HepG2 (cell line): ENCODE results near the gene ARHGAP12. TPM values are rescaled to one million over a fixed set of nuclear protein-coding genes. Genes with fewer than 3 reads are reported as not detected.

ENCODE experiments used
- ATAC-seq: fragments of 200-7000 bp; cut with Tn5 transposase; 3 replicates; pipeline ENCODE4 v1.9.1; 2020; ENCODE audit warnings: mild to moderate bottlenecking, moderate library complexity
- BruUV-seq: library from RNA; stranded (reverse); fragments of 400-500 nt; replicated peaks from 2 replicates; lab custom pipeline; 2021; lab: Mats Ljungman, UMichigan
- CTCF ChIA-PET: fragments of 300-600 bp; formaldehyde crosslinking; extraction: SDS; loops from one replicate; lab custom pipeline; 2021; ENCODE audit warnings: low total read pairs, inconsistent platforms, low intra/inter-chr PET ratio; lab: Yijun Ruan, JAX
- POLR2A ChIA-PET: fragments of 350-600 bp; sonication (Branson Sonifier 250); formaldehyde crosslinking; loops from one replicate; lab custom pipeline; 2020; ENCODE audit warnings: antibody characterized with exemption, inconsistent platforms; lab: Yijun Ruan, JAX
- DNase-seq: peaks from one replicate; pipeline ENCODE4 v3.0.0-alpha.2; 2015; ENCODE audit warnings: low spot score
- FAIRE-seq: peaks from 3 replicates; lab custom pipeline; 2011; peaks lifted over from hg19 to GRCh38; lab: Jason Lieb, UNC
- H2AFZ ChIP-seq: one replicate; pipeline ENCODE4 v1.6.1; 2011; ENCODE audit warnings: low read length, inconsistent platforms
- H3K27ac ChIP-seq: fragments of 300-600 bp; 3 replicates; pipeline ENCODE4 v1.8.0; 2011; ENCODE audit warnings: mixed run types, mild to moderate bottlenecking, mixed read lengths, low read length, inconsistent platforms; ENCODE audit not compliant: insufficient read depth; ENCODE audit errors: extremely low read length
- H3K27me3 ChIP-seq, 2 experiments: fragments of 200-600 bp in 1 of 2; 2 replicates in 1 of 2; 3 replicates in 1 of 2; pipeline versions ENCODE4 v1.6.0 to v1.8.0; 2011; ENCODE audit warnings: low read length in 2 of 2, mild to moderate bottlenecking in 2 of 2, moderate library complexity in 2 of 2, inconsistent platforms in 1 of 2; ENCODE audit not compliant: insufficient read depth in 2 of 2, control insufficient read depth in 1 of 2
- H3K36me3 ChIP-seq, 2 experiments: fragments of 200-600 bp in 1 of 2; replicated peaks in 1 of 2; 2 replicates in 1 of 2; 3 replicates in 1 of 2; pipeline versions ENCODE4 v1.5.1 to v1.8.0; 2011; ENCODE audit warnings: low read length in 2 of 2, inconsistent platforms in 1 of 2; ENCODE audit not compliant: insufficient read depth in 2 of 2, control insufficient read depth in 1 of 2
- H3K4me1 ChIP-seq: 2 replicates; pipeline ENCODE4 v1.5.1; 2012; ENCODE audit warnings: low read length, inconsistent platforms; ENCODE audit not compliant: insufficient read depth
- H3K4me2 ChIP-seq: 2 replicates; pipeline ENCODE4 v1.6.0; 2011; ENCODE audit warnings: low read depth, low read length, inconsistent platforms
- H3K4me3 ChIP-seq, 3 experiments: fragments of 200-600 bp in 1 of 3; sonication (generic), shearing (Covaris generic) in 1 of 3; replicated peaks in 1 of 3; 2 replicates each; pipeline ENCODE4 v1.5.1; 2011 to 2016; ENCODE audit warnings: low read length in 3 of 3, inconsistent platforms in 2 of 3, low read depth in 2 of 3, mild to moderate bottlenecking in 2 of 3, control low read depth in 1 of 3, mixed read lengths in 1 of 3; ENCODE audit not compliant: insufficient read depth in 1 of 3
- H3K79me2 ChIP-seq: one replicate; pipeline ENCODE4 v1.6.1; 2011; ENCODE audit warnings: low read length, inconsistent platforms; ENCODE audit not compliant: insufficient read depth
- H3K9ac ChIP-seq: 2 replicates; pipeline ENCODE4 v1.6.0; 2011; ENCODE audit warnings: mild to moderate bottlenecking, low read depth, low read length, inconsistent platforms; ENCODE audit not compliant: insufficient read depth
- H3K9me3 ChIP-seq: 2 replicates; pipeline ENCODE4 v1.5.1; 2012; ENCODE audit warnings: mild to moderate bottlenecking, low read length
- H4K20me1 ChIP-seq: 2 replicates; pipeline ENCODE4 v1.6.0; 2011; ENCODE audit warnings: inconsistent platforms, mild to moderate bottlenecking, low read length, moderate library complexity; ENCODE audit not compliant: insufficient read depth
- DDIT3 ChIP-seq: sonication (generic); formaldehyde crosslinking; IDR thresholded peaks from 2 replicates; pipeline ENCODE4 v1.4.0; 2020; ENCODE audit warnings: mild to moderate bottlenecking, missing genetic modification reagents
- ISL2 ChIP-seq: sonication (generic); formaldehyde crosslinking; IDR thresholded peaks from 2 replicates; pipeline ENCODE4 v1.5.0; 2020; ENCODE audit warnings: missing genetic modification reagents
- WGBS: methylation state at CpG from one replicate; pipeline ENCODE4 v1.1.6; 2017; ENCODE audit warnings: low lambda C conversion rate; 5-methylcytosine and 5-hydroxymethylcytosine counted together
- in situ Hi-C: cut with HindIII; loops from 2 replicates; pipeline ENCODE4 v1.10.0; 2017; ENCODE audit warnings: low pct_unique_long_range_greater_than_20kb; ENCODE audit not compliant: extremely low pct_ligation_motif_present
- intact Hi-C: fragments of 100-400 bp; cut with micrococcal nuclease; formaldehyde crosslinking; loops from one replicate; pipeline ENCODE4 v1.10.0; 2022; ENCODE audit not compliant: unreplicated experiment
- polyA plus RNA-seq, 8 experiments: library from polyadenylated mRNA; depleted of rRNA in 3 of 8; stranded (reverse) in 7 of 8; unstranded in 1 of 8; fragments of >200 nt; fragmentation: Illumina TruSeq in 4 of 8; extraction: Trizol in 4 of 8; gene quantifications; 2 replicates each; pipeline versions ENCODE4 v1.2.1 to v1.2.3, GENCODE V29; 2011 to 2016; ENCODE audit warnings: low read depth in 4 of 8, missing spikeins in 1 of 8, mixed read lengths in 1 of 8; ENCODE audit not compliant: insufficient read depth in 1 of 8
- small RNA-seq, 3 experiments: library from RNA; depleted of rRNA; stranded (forward); fragments of <200 nt; gene quantifications; one replicate each; pipeline ENCODE3, GENCODE V24; 2012; ENCODE audit warnings: low read depth in 2 of 3, low replicate concordance in 1 of 3; ENCODE audit not compliant: insufficient read length in 3 of 3, insufficient read depth in 2 of 3
- total RNA-seq, 5 experiments: library from RNA; depleted of rRNA; stranded (reverse); fragments of >200 nt; fragmentation: Illumina TruSeq; extraction: Trizol; gene quantifications; 2 replicates each; pipeline ENCODE4 v1.2.3, GENCODE V29; 2016; ENCODE audit warnings: low read depth in 1 of 5

Gene ARHGAP12
- total and polyA plus RNA-seq, 2 of the 13 experiments (the other 11 are each of a cell fraction or from before 2014, with no cell fraction given), result 25.0 to 54.6 TPM

- no peak overlapping the region for H2AFZ ChIP-seq
- in situ Hi-C loops (loop anchor here (25.0 kb wide), 1 partner anchor 969 kb away; no protein-coding TSS in a partner anchor), intact Hi-C loops (no loop called here)
- H3K9me3 ChIP-seq, result no peaks in the 10 kb centered on the region
- DNase-seq, result no peak
- 59% methylated on average over 10 of the region's 10 CpGs for WGBS
- H3K36me3 ChIP-seq, result no peaks in the 10 kb centered on the region
- POLR2A ChIA-PET, result no interaction called here
- no peak overlapping the region for H3K4me2 ChIP-seq
- peaks cover 2 to 21% of the 10 kb centered on the region in 2 experiments; a peak in 3 of 5 replicates for H3K27me3 ChIP-seq
- CTCF ChIA-PET, result no interaction called here
- no peak for ATAC-seq
- no peaks in the 10 kb centered on the region for H4K20me1 ChIP-seq
- H3K4me3 ChIP-seq, result no peak overlapping the region
- no peak for FAIRE-seq
- no peak overlapping the region for H3K9ac ChIP-seq
- no TSS peak for BruUV-seq
- peaks cover 30% of the 10 kb centered on the region for H3K4me1 ChIP-seq
- TF ChIP-seq ISL2 (no peak), DDIT3 (CRISPR knock-in tag) (no peak)
- H3K79me2 ChIP-seq, result no peaks in the 10 kb centered on the region
- H3K27ac ChIP-seq, result no peak overlapping the region
Measured at GRCh38 chr10:31756101-31756728, 172.4 kb downstream of the ARHGAP12 start.

Small RNAs within 50 kb of the gene (small RNA-seq; reads per million reads assigned to genes)
- gene RF00019, result 0 reads per million in 3 experiments

Other genes with a start within 250 kb of the ARHGAP12 start
- 133 and 183 TPM in 2 replicates for gene KIF5B, start 127.6 kb upstream of the ARHGAP12 start, total RNA-seq (2016; rRNA removed; fragmentation: Illumina TruSeq; extraction: Trizol)
- 24.2 and 34.3 TPM in 2 replicates for gene KIF5B, start 127.6 kb upstream of the ARHGAP12 start, polyA plus RNA-seq (2011; rRNA removed)